OCI-LY3 (cell line): ENCODE measurements around the gene MUC5B.

Experiments
- H2AFZ ChIP-seq: fragments of 200-600, 300-600 bp; shearing (Covaris generic); 2 replicates; pipeline ENCODE4 v1.6.0; 2014; ENCODE audit warnings: antibody characterized with exemption, low read depth, low read length
- H3K27ac ChIP-seq: fragments of 200-600, 300-600 bp; sonication (generic); 2 replicates; pipeline ENCODE4 v1.5.1; 2014; ENCODE audit warnings: mild to moderate bottlenecking, low read length, moderate library complexity, mixed read lengths
- H3K27me3 ChIP-seq: fragments of 200-600, 300-600 bp; sonication (generic); 2 replicates; pipeline ENCODE4 v1.6.1; 2014; ENCODE audit warnings: low read depth, low read length, mixed read lengths
- H3K36me3 ChIP-seq: fragments of 200-600, 300-600 bp; sonication (generic); replicated peaks from 2 replicates; pipeline ENCODE3; 2014; ENCODE audit warnings: low read depth, low read length, mixed read lengths
- H3K4me1 ChIP-seq: fragments of 300-600, 200-600 bp; sonication (generic); 2 replicates; pipeline ENCODE4 v1.6.1; 2014; ENCODE audit warnings: low read length, mixed read lengths
- H3K4me2 ChIP-seq: fragments of 200-600, 300-600 bp; sonication (generic); 2 replicates; pipeline ENCODE4 v1.6.1; 2014; ENCODE audit warnings: low read length, mixed read lengths
- H3K4me3 ChIP-seq: fragments of 300-600, 200-600 bp; sonication (generic); 2 replicates; pipeline ENCODE4 v1.5.1; 2014; ENCODE audit warnings: antibody characterized with exemption, mild to moderate bottlenecking, low read length, moderate library complexity
- H3K79me2 ChIP-seq: fragments of 300-600, 200-600 bp; shearing (Covaris generic); 2 replicates; pipeline ENCODE4 v1.6.1; 2014; ENCODE audit warnings: mild to moderate bottlenecking, low read length, mixed read lengths
- H3K9ac ChIP-seq: fragments of 300-600, 200-600 bp; shearing (Covaris generic); 2 replicates; pipeline ENCODE4 v1.6.0; 2014; ENCODE audit warnings: mild to moderate bottlenecking, low read length, moderate library complexity
- H3K9me3 ChIP-seq: fragments of 200-600, 300-600 bp; shearing (Covaris generic); 2 replicates; pipeline ENCODE4 v1.6.1; 2014; ENCODE audit warnings: low read length, mixed read lengths; ENCODE audit not compliant: insufficient read depth
- H4K20me1 ChIP-seq: fragments of 200-600, 300-600 bp; sonication (generic); 2 replicates; pipeline ENCODE4 v1.6.1; 2016; ENCODE audit warnings: low read length, mixed read lengths; ENCODE audit not compliant: insufficient read depth
- EZH2phosphoT487 ChIP-seq: fragments of 200-600 bp; shearing (Covaris generic); IDR thresholded peaks from 2 replicates; pipeline ENCODE4 v1.6.1; 2018; ENCODE audit warnings: antibody characterized with exemption, mixed run types, low read depth
- TF ChIP-seq, protein P1 (sequence below): fragments of 200-600, 300-600 bp; sonication (generic); IDR thresholded peaks from 2 replicates; pipeline ENCODE4 v1.5.1; 2014; ENCODE audit warnings: antibody characterized with exemption, low read length, low read depth

The MUC5B gene

DNA sequence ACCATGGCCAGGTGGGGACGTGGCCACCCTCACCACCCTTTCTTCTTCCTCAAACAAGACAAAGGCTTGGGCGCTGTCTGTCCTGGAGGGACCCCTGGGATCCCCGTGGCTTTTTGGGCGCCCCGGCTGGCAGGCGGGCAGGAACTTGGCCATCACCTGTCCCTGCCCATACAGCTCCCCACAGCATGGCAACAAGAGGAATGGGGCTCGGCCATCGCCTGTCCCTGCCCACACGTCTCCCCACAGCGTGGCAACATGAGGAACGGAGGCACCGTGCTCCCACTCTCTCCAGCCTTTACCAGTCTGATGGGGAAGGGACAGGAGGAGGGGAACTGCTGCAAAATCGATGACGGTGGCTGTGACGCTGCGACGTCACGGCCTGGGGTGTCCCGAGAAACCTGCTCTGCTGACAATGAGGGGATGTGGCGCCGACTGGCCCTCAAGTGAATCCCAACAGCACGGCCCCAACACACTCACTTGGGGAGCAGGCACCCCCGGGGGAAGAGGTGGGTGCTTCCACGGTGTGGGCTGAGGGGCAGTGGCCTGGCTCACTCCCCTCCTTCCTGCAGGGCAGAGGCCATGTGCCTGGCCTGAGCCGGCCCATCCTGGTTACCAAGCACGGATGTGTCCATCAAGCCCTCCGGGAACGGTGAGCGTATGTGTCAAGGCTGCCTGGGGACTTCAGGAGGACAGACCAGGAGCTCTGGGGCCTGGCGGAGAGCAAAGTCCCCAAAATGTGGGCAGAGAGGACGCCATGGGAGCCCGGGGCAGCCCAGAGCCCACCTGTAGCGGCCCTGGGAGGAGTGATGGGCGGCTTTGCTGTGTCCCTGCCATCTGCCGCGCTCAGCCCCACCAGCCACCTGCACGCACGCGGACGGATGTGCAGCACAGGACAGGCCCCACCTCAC, 56.2 kb downstream of the MUC5B start:
- Histone ChIP-seq H3K36me3 (no peaks in the 10 kb centered on the region), H3K27me3 (no peaks in the 10 kb centered on the region), H3K79me2 (no peaks in the 10 kb centered on the region), H4K20me1 (no peaks in the 10 kb centered on the region), H2AFZ (no peak overlapping the region), H3K4me3 (no peak overlapping the region), H3K4me2 (no peak overlapping the region), H3K27ac (no peak overlapping the region), H3K9me3 (no peaks in the 10 kb centered on the region), H3K9ac (no peak overlapping the region), H3K4me1 (no peaks in the 10 kb centered on the region)
- no peak for TF ChIP-seq EZH2phosphoT487
- TF ChIP-seq, protein P1, sequence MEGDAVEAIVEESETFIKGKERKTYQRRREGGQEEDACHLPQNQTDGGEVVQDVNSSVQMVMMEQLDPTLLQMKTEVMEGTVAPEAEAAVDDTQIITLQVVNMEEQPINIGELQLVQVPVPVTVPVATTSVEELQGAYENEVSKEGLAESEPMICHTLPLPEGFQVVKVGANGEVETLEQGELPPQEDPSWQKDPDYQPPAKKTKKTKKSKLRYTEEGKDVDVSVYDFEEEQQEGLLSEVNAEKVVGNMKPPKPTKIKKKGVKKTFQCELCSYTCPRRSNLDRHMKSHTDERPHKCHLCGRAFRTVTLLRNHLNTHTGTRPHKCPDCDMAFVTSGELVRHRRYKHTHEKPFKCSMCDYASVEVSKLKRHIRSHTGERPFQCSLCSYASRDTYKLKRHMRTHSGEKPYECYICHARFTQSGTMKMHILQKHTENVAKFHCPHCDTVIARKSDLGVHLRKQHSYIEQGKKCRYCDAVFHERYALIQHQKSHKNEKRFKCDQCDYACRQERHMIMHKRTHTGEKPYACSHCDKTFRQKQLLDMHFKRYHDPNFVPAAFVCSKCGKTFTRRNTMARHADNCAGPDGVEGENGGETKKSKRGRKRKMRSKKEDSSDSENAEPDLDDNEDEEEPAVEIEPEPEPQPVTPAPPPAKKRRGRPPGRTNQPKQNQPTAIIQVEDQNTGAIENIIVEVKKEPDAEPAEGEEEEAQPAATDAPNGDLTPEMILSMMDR = no peak

DNA sequence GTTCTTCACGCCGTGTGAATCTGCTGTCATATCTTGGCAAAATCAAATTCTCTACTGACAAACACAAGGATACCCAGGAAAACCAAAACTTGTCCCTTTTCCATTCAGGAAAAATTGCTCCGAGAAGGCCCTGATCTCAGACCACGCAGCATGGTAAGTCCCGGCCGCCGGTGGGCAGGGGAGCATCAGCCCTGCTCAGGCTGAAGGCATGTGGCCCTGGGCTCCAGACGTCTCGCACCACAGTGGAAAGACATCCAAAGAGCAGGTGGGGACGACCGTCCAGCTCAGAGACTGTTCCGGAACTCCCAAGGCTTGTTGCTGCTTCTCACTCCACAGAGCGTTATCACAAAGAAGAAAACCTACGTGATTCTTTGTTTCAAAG, 56.8 kb downstream of the MUC5B start:
- Histone ChIP-seq H3K79me2 (no peaks in the 10 kb centered on the region), H4K20me1 (no peaks in the 10 kb centered on the region), H3K4me2 (no peak overlapping the region), H3K9ac (no peak overlapping the region), H3K27ac (no peak overlapping the region), H3K36me3 (no peaks in the 10 kb centered on the region), H2AFZ (no peak overlapping the region), H3K27me3 (no peaks in the 10 kb centered on the region), H3K4me1 (no peaks in the 10 kb centered on the region), H3K9me3 (no peaks in the 10 kb centered on the region), H3K4me3 (no peak overlapping the region)
- TF ChIP-seq, protein P1 = no peak
- TF ChIP-seq EZH2phosphoT487 = no peak

DNA sequence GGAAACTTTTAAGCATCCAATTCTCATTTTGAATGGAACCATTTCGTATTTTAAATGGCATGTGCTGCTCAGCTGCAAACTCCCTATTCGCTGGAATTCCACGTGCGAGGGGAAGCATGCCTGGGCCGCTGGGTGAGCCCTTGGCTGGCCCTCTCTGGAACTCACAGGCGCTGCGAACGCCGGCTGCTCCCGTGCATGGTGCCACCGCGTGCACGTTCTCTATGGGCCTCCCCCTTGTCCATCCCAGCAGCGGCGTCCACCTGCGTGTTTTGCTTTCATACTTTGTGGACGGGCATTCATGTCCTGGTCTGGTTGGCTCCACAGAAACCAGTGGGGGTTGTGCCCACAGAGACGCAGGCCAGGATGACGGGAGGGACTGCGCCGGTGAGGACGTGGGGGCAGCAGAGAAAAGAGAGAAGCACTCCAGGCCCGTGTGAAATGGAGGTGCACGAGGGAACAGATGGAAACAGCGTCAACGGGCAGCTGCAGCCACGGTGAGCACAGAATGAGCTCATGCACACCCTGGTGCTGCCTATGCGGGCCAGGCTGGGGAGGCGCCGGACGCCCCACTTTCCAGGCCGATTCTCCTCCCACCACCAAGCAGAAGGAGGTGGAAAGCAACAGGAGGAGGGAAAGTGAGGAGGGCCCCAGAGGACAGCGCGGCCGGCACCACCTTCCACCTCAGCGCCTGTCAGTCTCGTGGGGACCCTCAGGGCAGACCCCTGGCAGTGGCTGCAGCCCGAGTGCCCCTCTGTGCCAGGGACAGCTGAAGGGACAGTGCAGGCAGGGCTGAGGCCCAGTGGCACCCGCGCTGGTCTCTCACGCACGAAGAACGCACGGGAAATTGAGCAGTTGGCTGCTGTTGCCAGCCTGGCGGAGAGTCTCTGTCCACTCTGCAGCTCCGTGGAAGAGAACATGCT, 57.5 kb downstream of the MUC5B start:
- Histone ChIP-seq H3K4me3 (no peak overlapping the region), H3K9me3 (no peaks in the 10 kb centered on the region), H3K4me1 (no peaks in the 10 kb centered on the region), H3K79me2 (no peaks in the 10 kb centered on the region), H3K36me3 (no peaks in the 10 kb centered on the region), H3K4me2 (no peak overlapping the region), H3K27ac (no peak overlapping the region), H2AFZ (no peak overlapping the region), H3K27me3 (no peaks in the 10 kb centered on the region), H3K9ac (no peak overlapping the region), H4K20me1 (no peaks in the 10 kb centered on the region)
- TF ChIP-seq, protein P1 = no peak
- no peak for TF ChIP-seq EZH2phosphoT487
